GM23248 (cell line): ENCODE results near the gene NAA16. TPM values are rescaled to one million over a fixed set of nuclear protein-coding genes. Genes with fewer than 3 reads are reported as not detected.

Experiments used
- DNase-seq: peaks from one replicate; pipeline ENCODE4 v3.0.0-alpha.2; 2015
- H2AFZ ChIP-seq: fragments of 200-600 bp; sonication (generic); 2 replicates; pipeline ENCODE4 v1.6.1; 2016; ENCODE audit warnings: antibody characterized with exemption
- H3F3A ChIP-seq: fragments of 200-600 bp; sonication (generic); 2 replicates; pipeline ENCODE4 v1.6.1; 2016; ENCODE audit warnings: mild to moderate bottlenecking, antibody characterized with exemption, mixed run types; ENCODE audit not compliant: insufficient read depth
- H3K27ac ChIP-seq: fragments of 200-600 bp; sonication (generic); 2 replicates; pipeline ENCODE4 v1.5.1; 2016; ENCODE audit warnings: mild to moderate bottlenecking
- H3K27me3 ChIP-seq: fragments of 200-600 bp; sonication (generic); replicated peaks from 2 replicates; pipeline ENCODE4 v1.6.1; 2016; ENCODE audit warnings: mild to moderate bottlenecking; ENCODE audit not compliant: insufficient read depth
- H3K36me3 ChIP-seq: fragments of 200-600 bp; sonication (generic); 2 replicates; pipeline ENCODE4 v1.6.1; 2016; ENCODE audit warnings: low read depth, mild to moderate bottlenecking
- H3K4me1 ChIP-seq: fragments of 200-600 bp; sonication (generic); 2 replicates; pipeline ENCODE4 v1.6.1; 2016; ENCODE audit warnings: mild to moderate bottlenecking; ENCODE audit not compliant: insufficient read depth
- H3K4me2 ChIP-seq: fragments of 200-600 bp; sonication (generic); one replicate; pipeline ENCODE4 v1.6.1; 2016; ENCODE audit warnings: mild to moderate bottlenecking; ENCODE audit not compliant: unreplicated experiment
- H3K4me3 ChIP-seq: fragments of 200-600 bp; sonication (generic); 2 replicates; pipeline ENCODE4 v1.5.1; 2016; ENCODE audit warnings: mild to moderate bottlenecking
- H3K79me2 ChIP-seq: fragments of 200-600 bp; sonication (generic); 2 replicates; pipeline ENCODE4 v1.6.1; 2016; ENCODE audit warnings: mild to moderate bottlenecking; ENCODE audit not compliant: insufficient read depth
- H3K9ac ChIP-seq: fragments of 200-600 bp; sonication (generic); 2 replicates; pipeline ENCODE4 v1.6.1; 2016; ENCODE audit warnings: mild to moderate bottlenecking
- H3K9me2 ChIP-seq: fragments of 200-600 bp; sonication (generic); 2 replicates; pipeline ENCODE4 v1.6.1; 2016; ENCODE audit warnings: mixed run types, mild to moderate bottlenecking, moderate library complexity; ENCODE audit not compliant: insufficient read depth
- H3K9me3 ChIP-seq: fragments of 200-600 bp; sonication (generic); one replicate; pipeline ENCODE4 v1.6.1; 2017; ENCODE audit warnings: low read depth
- H4K20me1 ChIP-seq: fragments of 200-600 bp; sonication (generic); 2 replicates; pipeline ENCODE4 v1.6.0; 2016; ENCODE audit not compliant: insufficient read depth
- EZH2 ChIP-seq: fragments of 200-600 bp; sonication (generic); IDR thresholded peaks from 2 replicates; pipeline ENCODE4 v1.6.1; 2018; ENCODE audit warnings: antibody characterized with exemption, mild to moderate bottlenecking; ENCODE audit not compliant: insufficient read depth, poor library complexity, severe bottlenecking
- EZH2phosphoT487 ChIP-seq: fragments of 200-600 bp; sonication (generic); IDR thresholded peaks from 2 replicates; pipeline ENCODE4 v1.6.1; 2018; ENCODE audit warnings: antibody characterized with exemption, moderate library complexity, mild to moderate bottlenecking, low read depth; ENCODE audit not compliant: insufficient read depth
- WGBS, 2 experiments: methylation state at CpG; one replicate each; pipeline ENCODE4 v1.1.6; 2015 to 2017; ENCODE audit warnings: low lambda C conversion rate in 2 of 2, low coverage in 1 of 2; ENCODE audit errors: missing lambda C conversion rate in 2 of 2; 5-methylcytosine and 5-hydroxymethylcytosine counted together
- in situ Hi-C: fragments of 300-500 bp; cut with MboI; formaldehyde crosslinking; loops from 2 replicates; pipeline ENCODE4 v1.15.0; 2020
- polyA plus RNA-seq: library from polyadenylated mRNA; unstranded; fragments of >200 nt; fragmentation: Nextera tagmentation; extraction: Ambion mirVana; gene quantifications from 2 replicates; pipeline ENCODE4 v1.2.1, GENCODE V29; 2016
- total RNA-seq: library from RNA; depleted of rRNA; stranded (reverse); fragments of >200 nt; shearing (Covaris generic); gene quantifications from 2 replicates; pipeline ENCODE4 v1.2.3, GENCODE V29; 2014

The NAA16 gene
- total and polyA plus RNA-seq, 2 experiments from 2014 or later = 7.6 to 9.5 TPM

- no peak overlapping the region for H3K4me2 ChIP-seq
- H3K9me2 ChIP-seq = no peaks in the 10 kb centered on the region
- no peak overlapping the region for H3K27ac ChIP-seq
- peaks cover 53% of the 10 kb centered on the region for H3K79me2 ChIP-seq
- no peaks in the 10 kb centered on the region for H3K27me3 ChIP-seq
- H3K9ac ChIP-seq = no peak overlapping the region
- in situ Hi-C loops = no loop called here
- H3K36me3 ChIP-seq = peaks cover 27% of the 10 kb centered on the region
- DNase-seq = no peak
- H3K4me1 ChIP-seq = peaks cover 4% of the 10 kb centered on the region; the same call in 1 of the 2 replicates
- H2AFZ ChIP-seq = no peak overlapping the region
- 0 out of 2 replicates have a peak, but pooled peaks cover 6% of the 10 kb centered on the region for H4K20me1 ChIP-seq
- TF ChIP-seq EZH2 (no peak), EZH2phosphoT487 (no peak)
- no peak overlapping the region for H3K4me3 ChIP-seq
- H3K9me3 ChIP-seq = no peaks in the 10 kb centered on the region
- H3F3A ChIP-seq = no peaks in the 10 kb centered on the region
- 94 to 100% methylated on average over 1 of the region's 1 CpG for WGBS, 2 experiments
These were observed 15.6 kb downstream of the NAA16 start for GRCh38 chr13:41326661-41327060.

GRCh38 chr13:41327994-41328790 lies 17.1 kb downstream of the NAA16 start:
- Histone ChIP-seq H3K27me3 (no peaks in the 10 kb centered on the region), H3K27ac (no peak overlapping the region), H3K4me2 (no peak overlapping the region), H3K79me2 (peaks cover 39% of the 10 kb centered on the region; the same call in 1 of the 2 replicates), H3K4me3 (no peak overlapping the region), H3F3A (no peaks in the 10 kb centered on the region), H3K4me1 (peaks cover 4% of the 10 kb centered on the region; the same call in 1 of the 2 replicates), H2AFZ (no peak overlapping the region), H3K9me2 (no peaks in the 10 kb centered on the region), H3K9me3 (no peaks in the 10 kb centered on the region), H4K20me1 (0 out of 2 replicates have a peak, but pooled peaks cover 6% of the 10 kb centered on the region), H3K9ac (no peak overlapping the region), H3K36me3 (peaks cover 27% of the 10 kb centered on the region)
- TF ChIP-seq EZH2 (no peak), EZH2phosphoT487 (no peak)
- in situ Hi-C loops = no loop called here
- no peak for DNase-seq
- 95 to 100% methylated on average over 3 of the region's 3 CpGs for WGBS, 2 experiments

- in situ Hi-C loops = no loop called here
- no peak for DNase-seq
- Histone ChIP-seq H3F3A (no peaks in the 10 kb centered on the region), H3K27ac (no peak overlapping the region), H3K9me3 (no peaks in the 10 kb centered on the region), H3K9ac (no peak overlapping the region), H2AFZ (no peak overlapping the region), H3K4me3 (no peak overlapping the region), H3K79me2 (peaks cover 24% of the 10 kb centered on the region; the same call in 1 of the 2 replicates), H4K20me1 (0 out of 2 replicates have a peak, but pooled peaks cover 6% of the 10 kb centered on the region), H3K4me1 (peaks cover 3% of the 10 kb centered on the region; the same call in 1 of the 2 replicates), H3K27me3 (no peaks in the 10 kb centered on the region), H3K4me2 (no peak overlapping the region), H3K36me3 (peaks cover 25% of the 10 kb centered on the region), H3K9me2 (no peaks in the 10 kb centered on the region)
- TF ChIP-seq EZH2 (no peak), EZH2phosphoT487 (no peak)
- 95 to 100% methylated on average over 1 of the region's 1 CpG for WGBS, 2 experiments
These were observed 21.8 kb downstream of the NAA16 start for GRCh38 chr13:41332829-41333228.

- Histone ChIP-seq H3F3A (no peaks in the 10 kb centered on the region), H3K27ac (no peak overlapping the region), H3K4me2 (no peak overlapping the region), H3K36me3 (peaks cover 22% of the 10 kb centered on the region), H3K9ac (no peak overlapping the region), H3K9me2 (no peaks in the 10 kb centered on the region), H3K27me3 (no peaks in the 10 kb centered on the region), H3K79me2 (peaks cover 18% of the 10 kb centered on the region; the same call in 1 of the 2 replicates), H2AFZ (no peak overlapping the region), H3K4me3 (no peak overlapping the region), H3K9me3 (no peaks in the 10 kb centered on the region), H3K4me1 (no peaks in the 10 kb centered on the region), H4K20me1 (0 out of 2 replicates have a peak, but pooled peaks cover 5% of the 10 kb centered on the region)
- TF ChIP-seq EZH2phosphoT487 = no peak
- TF ChIP-seq EZH2 = no peak
- no peak for DNase-seq
- in situ Hi-C loops = no loop called here
- 98 to 99% methylated on average over 4 of the region's 4 CpGs for whole genome bisulfite sequencing, 2 experiments
These were observed 23.7 kb downstream of the NAA16 start for GRCh38 chr13:41334810-41335209.
